ENCODE data around the gene SYCP3. TPM values are rescaled to one million over a fixed set of nuclear protein-coding genes. Genes with fewer than 3 reads are reported as not detected.

The SYCP3 gene
- total and polyA plus RNA-seq, 2 of the 13 experiments (the other 11 are each of a cell fraction or from before 2014, with no cell fraction given) = not detected

DNA sequence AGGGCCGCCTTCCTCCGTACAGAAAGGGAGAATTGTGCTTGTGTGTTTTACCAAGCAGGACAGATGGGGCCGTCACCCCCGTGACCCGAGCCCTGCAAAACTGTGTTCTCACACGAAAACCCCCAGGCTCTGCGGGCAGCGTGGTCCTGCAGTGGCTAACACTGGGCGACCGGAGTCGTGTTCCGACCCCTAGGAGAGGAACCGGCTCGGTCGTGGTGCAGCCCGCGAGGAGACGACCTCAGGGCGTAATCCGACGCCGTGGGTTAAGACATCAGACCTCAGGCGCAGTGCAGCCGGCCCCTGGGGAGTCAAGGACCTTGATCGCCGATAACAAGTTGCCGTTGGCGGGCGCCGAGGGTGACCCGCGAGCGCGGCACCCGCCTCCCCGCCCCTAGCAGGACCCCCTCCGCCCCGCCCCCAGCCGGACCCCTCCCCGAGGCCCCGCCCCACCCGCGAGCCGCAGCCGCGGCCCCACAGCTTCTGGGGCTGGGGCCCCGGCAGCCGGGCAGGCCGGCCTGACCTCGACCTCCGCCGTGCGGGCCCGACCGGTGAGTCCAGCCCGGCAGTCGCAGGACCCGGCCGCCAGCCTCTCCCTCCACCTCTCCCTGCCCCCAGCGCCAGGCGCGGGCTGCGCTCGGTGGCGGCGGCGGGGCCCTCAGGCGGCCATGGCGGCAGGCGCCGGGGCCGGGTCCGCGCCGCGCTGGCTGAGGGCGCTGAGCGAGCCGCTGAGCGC is 41.9 kb downstream of the SYCP3 start, which contains the start of gene CHPT1 (continued):
- no peak for TF ChIP-seq CREM (IDR thresholded peaks at IDR 0.05)
- no peak for TF ChIP-seq CREM (CRISPR knock-in tag; IDR thresholded peaks at IDR 0.05)
- no peak for TF ChIP-seq ETV5 (CRISPR knock-in tag; IDR thresholded peaks at IDR 0.05; ENCODE audit: borderline replicate concordance)
- TF ChIP-seq, protein P1, sequence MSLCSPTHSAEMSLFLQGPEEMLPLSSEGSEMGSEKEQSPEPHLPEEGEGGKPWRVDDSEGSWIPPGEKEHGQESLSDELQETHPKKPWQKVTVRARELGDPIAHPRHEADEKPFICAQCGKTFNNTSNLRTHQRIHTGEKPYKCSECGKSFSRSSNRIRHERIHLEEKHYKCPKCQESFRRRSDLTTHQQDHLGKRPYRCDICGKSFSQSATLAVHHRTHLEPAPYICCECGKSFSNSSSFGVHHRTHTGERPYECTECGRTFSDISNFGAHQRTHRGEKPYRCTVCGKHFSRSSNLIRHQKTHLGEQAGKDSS (CRISPR knock-in tag; IDR thresholded peaks at IDR 0.05; ENCODE audit: borderline replicate concordance, low read depth) = no peak
- no peak; the same call in 1 of the 2 replicates for TF ChIP-seq SPEN (CRISPR knock-in tag; IDR thresholded peaks at IDR 0.05; ENCODE audit: low read depth)
- peak; percentile 53 for TF ChIP-seq SALL1 (CRISPR knock-in tag; IDR thresholded peaks at IDR 0.05)
- no peak for TF ChIP-seq ZBTB38 (CRISPR knock-in tag; IDR thresholded peaks at IDR 0.05)
- TF ChIP-seq POLR2G (IDR thresholded peaks at IDR 0.05; ENCODE audit: low read depth, low read length) = peak; percentile 61; the same call in 1 of the 2 replicates
- TF ChIP-seq ZNF446 (CRISPR knock-in tag; IDR thresholded peaks at IDR 0.05) = no peak
- TF ChIP-seq NCOA2 (CRISPR knock-in tag; IDR thresholded peaks at IDR 0.05) = peak; percentile 58; the same call in 1 of the 2 replicates
- TF ChIP-seq, protein P2, sequence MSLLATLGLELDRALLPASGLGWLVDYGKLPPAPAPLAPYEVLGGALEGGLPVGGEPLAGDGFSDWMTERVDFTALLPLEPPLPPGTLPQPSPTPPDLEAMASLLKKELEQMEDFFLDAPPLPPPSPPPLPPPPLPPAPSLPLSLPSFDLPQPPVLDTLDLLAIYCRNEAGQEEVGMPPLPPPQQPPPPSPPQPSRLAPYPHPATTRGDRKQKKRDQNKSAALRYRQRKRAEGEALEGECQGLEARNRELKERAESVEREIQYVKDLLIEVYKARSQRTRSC (CRISPR knock-in tag; IDR thresholded peaks at IDR 0.05; ENCODE audit: low read depth) = no peak
- TF ChIP-seq NR2F2 (IDR thresholded peaks at IDR 0.05; ENCODE audit: borderline replicate concordance, low read depth) = no peak
- no peak for TF ChIP-seq ZNF225 (CRISPR knock-in tag; IDR thresholded peaks at IDR 0.05)
- no peak for TF ChIP-seq NFE2 (CRISPR knock-in tag; IDR thresholded peaks at IDR 0.05)
- TF ChIP-seq ZIK1 (CRISPR knock-in tag; IDR thresholded peaks at IDR 0.05; ENCODE audit: borderline replicate concordance, low read depth) = no peak
- TF ChIP-seq SIN3A (IDR thresholded peaks at IDR 0.05; ENCODE audit: borderline replicate concordance, low read depth, low read length) = no peak; the same call in 1 of the 2 replicates
- TF ChIP-seq ZNF839 (CRISPR knock-in tag; IDR thresholded peaks at IDR 0.05; ENCODE audit: borderline replicate concordance) = no peak
- TF ChIP-seq GPN1 (CRISPR knock-in tag; IDR thresholded peaks at IDR 0.05; ENCODE audit: borderline replicate concordance) = no peak
- no peak for TF ChIP-seq HIVEP1 (CRISPR knock-in tag; IDR thresholded peaks at IDR 0.05)
- 0 out of 2 replicates have a peak, but pooled peaks have one; percentile 37 for TF ChIP-seq ZNF709 (CRISPR knock-in tag; IDR thresholded peaks at IDR 0.05)
- TF ChIP-seq ZNF605 (CRISPR knock-in tag; IDR thresholded peaks at IDR 0.05) = peak; percentile 71; the same call in 1 of the 2 replicates
- no peak for TF ChIP-seq ZSCAN21 (CRISPR knock-in tag; IDR thresholded peaks at IDR 0.05; ENCODE audit: borderline replicate concordance)
- TF ChIP-seq ZNF280D (CRISPR knock-in tag; IDR thresholded peaks at IDR 0.05) = no peak
- TF ChIP-seq TBX3 (IDR thresholded peaks at IDR 0.05; ENCODE audit: borderline replicate concordance) = no peak
- no peak for TF ChIP-seq ZNF30 (CRISPR knock-in tag; IDR thresholded peaks at IDR 0.05)
- TF ChIP-seq ZFP36L2 (CRISPR knock-in tag; IDR thresholded peaks at IDR 0.05) = no peak
- peak; percentile 49 for TF ChIP-seq MED13 (CRISPR knock-in tag; IDR thresholded peaks at IDR 0.05)
- TF ChIP-seq SMARCE1 (IDR thresholded peaks at IDR 0.05; ENCODE audit: borderline replicate concordance) = no peak
